Stimulated activated CD4-positive, alpha-beta T cell treated with anti-CD3 and anti-CD28 coated beads, Interleukin-2, amount 100 ng/mL, for 4 hours (primary cell): ENCODE measurements around the gene ZNF526.
A peak's percentile ranks its signal among the peaks of the same experiment; 100 is the strongest.

ENCODE experiments used
- DNase-seq: peaks from one replicate; pipeline ENCODE4 v3.0.0-alpha.2; 2020; ENCODE audit warnings: low read depth

ZNF526 gene, protein sequence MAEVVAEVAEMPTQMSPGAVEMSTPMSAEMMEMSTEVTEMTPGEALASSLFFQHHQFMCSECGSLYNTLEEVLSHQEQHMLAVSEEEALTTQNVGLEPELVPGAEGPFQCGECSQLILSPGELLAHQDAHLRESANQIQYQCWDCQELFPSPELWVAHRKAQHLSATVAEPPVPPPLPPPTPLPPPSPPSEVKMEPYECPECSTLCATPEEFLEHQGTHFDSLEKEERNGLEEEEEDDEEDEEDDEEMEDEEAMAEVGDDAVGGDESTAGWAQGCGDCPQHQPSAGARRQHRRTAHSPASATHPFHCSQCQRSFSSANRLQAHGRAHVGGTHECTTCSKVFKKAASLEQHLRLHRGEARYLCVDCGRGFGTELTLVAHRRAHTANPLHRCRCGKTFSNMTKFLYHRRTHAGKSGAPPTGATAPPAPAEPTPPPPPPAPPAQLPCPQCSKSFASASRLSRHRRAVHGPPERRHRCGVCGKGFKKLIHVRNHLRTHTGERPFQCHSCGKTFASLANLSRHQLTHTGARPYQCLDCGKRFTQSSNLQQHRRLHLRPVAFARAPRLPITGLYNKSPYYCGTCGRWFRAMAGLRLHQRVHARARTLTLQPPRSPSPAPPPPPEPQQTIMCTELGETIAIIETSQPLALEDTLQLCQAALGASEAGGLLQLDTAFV

DNA sequence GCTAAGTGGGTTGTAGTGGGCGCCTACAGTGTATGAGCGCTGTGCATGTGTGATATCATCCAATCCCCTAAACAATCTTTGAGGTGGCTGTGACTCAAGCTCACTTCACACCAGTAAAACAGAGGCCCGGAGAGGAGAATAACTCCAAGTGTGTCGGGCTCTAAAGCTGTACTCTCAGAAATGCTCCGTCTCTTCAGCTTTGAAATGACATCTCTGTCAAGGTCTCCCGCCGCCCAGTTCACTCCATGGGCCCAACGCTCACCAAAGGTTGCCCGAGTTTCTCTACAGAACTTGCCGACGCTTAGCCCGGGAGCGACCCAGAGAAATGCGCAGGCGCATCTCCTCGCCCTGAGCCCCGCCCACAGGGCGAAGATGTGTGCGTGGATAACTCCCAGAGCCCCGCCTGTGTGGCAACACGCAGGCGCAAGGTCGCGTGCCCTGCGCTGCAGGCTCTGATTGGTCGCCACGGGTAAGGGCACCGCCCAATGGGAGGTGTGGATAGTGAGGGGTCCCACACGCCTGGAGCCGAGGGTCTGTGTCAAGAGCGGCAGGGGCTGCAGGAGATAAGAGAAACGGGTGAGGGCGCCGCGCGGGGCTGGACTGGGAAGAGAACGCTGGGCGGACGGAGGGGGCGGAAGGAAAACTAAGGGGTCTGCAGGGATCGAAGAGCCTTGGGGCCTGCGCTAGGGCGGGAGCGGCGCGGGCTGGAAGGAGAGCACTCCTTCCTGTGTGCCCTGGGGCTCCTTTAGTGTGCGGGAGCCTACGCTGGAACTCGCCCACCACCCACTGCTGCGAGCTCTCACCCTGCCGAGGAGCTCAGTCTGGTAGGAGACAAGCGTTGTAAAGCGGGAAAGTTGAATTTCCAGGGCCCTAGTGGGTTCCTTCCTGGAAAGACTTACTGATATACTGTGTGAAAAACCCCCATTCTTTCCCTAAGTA is at the start of gene ZNF526:
Gene ZNF526, plus strand, starts transcription at position 501 of the 939 bp plus-strand sequence. CDS start 4,092 bp downstream, outside the sequence.
- DNase-seq: peak; percentile 95

DNA sequence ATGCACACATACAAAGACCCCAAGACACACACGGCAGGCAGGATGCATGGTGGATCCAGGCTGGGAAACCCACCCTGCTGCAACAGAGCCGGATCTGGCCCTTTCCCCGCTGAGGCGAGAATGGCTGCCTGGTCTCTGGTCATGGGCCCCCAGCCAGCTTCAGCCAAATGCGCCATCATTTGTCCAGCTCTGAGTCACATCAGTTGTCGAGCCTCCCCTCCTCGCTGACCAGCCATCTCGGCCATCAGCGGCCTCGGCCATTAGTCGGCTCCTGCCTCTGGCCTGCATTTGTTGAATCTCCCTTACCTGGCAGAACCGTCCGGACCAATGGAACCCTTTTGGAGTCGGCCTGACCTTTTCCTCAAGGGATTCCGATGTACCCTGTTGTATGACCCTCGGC is 49.4 kb upstream of the ZNF526 start:
- no peak for DNase-seq

DNA sequence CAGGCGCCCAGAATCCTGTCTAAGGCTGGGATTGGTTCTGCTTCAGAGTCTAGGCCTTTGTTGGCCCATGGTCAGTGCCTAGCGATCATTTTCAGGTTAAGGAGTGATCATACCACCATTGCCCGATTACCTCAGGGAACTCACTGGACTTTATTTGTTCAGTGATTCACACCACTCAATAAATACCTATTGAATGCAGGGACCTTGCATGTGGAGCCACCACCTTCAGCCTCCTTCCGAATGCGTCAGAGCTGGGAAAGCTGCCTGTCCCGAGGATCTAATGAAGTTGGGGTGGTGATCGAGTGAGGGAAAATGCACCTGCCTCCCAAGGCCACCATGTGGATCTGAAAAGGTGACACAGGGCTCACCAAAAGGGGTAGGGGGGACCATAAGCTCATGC is 47.9 kb upstream of the ZNF526 start:
- no peak for DNase-seq

DNA sequence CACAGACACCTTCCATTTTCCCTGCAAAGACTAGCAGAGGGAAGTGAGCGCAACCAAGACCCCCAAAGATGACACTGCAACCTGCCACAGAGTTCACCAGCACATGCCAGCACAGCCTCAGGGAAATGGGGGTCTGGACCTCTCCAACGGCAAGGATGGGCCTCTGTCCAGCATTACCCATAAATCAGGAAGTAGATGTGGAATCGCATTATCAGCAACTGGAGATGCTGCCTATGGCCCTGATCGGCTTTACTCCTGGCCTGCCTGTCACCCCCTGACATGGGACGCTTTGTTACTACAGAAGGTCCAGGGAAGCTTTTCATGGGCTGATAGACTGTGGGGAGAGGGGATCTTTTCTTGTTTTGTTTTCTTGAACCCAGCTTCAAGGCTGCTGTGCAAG is 46.4 kb upstream of the ZNF526 start:
- no peak for DNase-seq

DNA sequence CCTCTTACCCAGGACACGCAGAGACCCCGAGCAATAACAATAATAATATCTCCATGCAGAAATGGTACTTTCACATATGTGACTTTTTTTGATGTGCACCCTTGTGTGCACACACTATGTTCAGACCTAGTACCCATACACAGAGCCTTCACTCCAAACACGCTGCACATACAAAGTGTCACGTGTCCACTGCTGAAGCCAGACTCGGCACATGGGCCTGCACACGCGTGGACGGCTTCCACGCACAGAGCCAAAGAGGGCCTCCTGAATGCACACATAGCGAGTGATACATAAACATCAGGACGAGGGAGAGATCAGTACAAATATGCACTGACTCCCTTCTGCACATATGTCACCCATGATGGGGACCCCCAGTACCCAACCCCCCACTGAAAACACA is 45.9 kb upstream of the ZNF526 start:
- DNase-seq: no peak

DNA sequence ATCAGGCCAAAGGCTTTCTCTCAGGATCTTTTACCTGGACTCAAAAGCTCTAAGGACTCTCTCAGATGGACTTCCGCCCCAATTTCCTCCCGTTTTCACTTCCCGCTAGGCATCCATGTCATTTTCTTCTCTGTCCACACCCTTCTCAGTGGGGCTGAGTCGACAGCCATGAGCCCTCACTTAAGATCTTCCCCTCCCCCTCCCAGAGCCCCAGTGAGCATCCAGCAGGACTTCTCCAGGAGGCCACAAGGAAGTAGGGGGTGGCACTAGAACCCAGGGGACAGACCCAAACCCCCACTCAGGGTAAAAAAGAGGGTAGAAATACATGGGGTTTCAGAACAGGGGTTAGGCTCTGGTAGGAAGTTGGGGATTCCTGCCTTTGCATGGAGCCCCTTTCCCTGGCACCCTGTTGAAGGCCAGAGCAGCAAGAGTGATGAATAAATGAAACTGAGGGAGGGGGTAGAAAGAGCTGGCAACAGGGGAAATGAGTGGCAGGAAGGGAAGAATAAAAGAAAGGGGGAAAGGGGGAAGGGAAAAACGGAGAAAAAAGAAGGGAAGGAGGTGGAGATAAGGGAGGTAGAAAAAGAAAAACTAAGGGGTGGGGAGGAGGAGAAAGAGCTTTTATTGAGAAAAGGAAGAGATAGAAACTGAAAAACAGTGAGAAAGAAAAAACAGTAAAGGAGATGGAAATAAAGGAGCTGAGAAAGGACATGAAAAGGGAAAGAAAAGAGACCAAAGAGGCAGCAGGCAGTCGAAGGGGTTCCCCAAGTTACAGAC is 45.0 kb upstream of the ZNF526 start:
- DNase-seq: no peak

DNA sequence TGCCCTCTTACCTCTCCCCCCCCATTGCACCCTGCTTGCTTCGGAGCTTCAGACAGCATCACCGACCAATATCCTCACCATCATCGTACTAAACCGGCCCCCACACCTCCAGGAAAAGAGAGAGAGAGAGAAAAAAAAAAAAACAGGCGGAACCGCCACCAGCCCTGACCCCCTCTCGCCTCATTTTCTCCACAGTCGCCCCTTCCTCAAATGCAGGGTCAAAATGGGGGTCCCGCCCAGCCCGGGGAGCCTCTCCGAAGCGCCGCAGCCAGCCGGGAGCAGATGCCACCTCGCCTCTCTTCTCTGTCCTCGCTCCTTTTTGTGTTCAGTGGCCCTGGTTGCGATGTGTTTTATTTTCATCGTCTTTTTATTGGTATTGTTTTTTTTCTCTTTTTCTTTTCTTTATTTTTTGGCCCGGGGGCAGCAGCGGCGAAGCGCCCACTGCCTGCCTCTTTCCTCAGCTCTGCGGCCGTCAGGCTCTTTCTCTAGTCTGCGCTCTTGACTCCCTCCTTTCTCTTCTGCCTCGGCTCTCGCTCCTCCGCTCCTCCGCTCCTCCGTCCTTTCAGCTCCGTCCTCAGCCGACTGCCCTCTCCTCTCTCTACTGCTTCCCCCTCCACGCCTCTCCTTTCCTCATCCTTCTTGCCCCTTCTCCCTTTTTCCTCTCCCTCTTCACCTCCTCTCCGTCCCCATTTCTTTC is 44.0 kb upstream of the ZNF526 start:
- DNase-seq: no peak

DNA sequence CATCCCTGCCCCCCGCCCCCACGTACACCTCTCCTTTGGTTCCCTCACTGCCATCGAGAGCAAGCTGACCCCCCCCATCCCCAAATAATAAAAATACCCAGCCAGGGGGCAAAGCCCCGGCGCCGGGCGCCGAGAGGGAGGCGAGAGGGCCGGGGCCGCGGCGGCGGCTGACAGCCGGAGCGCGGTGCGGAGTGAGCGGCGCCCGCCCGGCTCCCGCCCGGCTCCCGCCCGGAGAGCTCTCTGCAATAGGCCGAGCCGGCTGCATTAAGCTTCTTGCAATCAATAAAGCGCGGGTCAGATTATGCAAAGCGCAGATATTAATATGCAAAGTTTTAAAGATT is 43.5 kb upstream of the ZNF526 start:
- no peak for DNase-seq

DNA sequence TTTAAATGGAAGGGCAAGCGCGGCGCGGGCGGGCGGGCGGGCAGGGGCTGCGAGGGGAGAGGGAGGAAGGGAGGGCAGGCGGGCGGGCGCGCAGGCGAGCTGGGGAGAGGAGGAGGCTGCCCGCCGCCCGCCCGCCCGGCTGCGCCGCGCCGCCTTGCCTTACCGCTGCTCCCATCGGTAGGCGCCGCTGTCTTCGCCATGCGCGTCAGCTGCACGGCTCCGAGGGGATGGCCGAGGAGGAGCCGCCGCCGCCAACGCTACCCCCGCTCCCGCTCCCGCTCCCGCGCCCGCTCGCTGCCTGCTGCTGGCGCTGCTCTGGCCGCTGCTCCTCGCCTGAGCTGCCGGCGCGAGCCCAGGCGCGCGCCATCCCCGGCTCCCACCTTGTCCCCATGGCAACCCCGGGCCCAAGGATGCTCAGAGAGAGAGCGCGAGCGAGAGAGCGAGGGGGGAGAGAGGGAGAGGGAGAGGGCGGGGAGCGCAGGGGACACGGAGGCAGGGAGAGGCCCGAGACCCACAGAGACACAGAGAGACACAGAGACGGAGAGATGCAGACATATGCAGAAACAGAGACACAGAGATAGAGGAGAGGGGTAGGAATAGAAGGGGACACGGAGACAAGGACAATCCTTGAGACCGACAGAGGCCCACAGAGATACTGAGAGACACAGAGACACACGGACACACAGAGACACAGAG is 43.0 kb upstream of the ZNF526 start:
- DNase-seq: peak; percentile 67

DNA sequence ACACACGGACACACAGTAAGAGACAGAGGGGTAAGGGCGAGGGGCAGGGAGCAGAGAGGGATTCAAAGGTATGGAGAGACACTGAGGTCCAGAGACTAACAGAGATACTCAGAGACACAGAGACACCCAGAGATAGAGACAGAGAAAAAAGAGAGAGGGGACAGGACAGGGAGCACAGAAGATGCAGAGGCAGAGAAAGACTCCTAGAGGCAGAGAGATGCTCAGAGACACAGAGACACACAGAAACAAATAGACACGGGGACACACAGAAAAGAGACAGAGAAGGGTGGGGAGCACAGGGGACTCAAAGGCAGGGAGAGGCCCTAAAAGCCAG is 42.5 kb upstream of the ZNF526 start:
- DNase-seq: no peak

DNA sequence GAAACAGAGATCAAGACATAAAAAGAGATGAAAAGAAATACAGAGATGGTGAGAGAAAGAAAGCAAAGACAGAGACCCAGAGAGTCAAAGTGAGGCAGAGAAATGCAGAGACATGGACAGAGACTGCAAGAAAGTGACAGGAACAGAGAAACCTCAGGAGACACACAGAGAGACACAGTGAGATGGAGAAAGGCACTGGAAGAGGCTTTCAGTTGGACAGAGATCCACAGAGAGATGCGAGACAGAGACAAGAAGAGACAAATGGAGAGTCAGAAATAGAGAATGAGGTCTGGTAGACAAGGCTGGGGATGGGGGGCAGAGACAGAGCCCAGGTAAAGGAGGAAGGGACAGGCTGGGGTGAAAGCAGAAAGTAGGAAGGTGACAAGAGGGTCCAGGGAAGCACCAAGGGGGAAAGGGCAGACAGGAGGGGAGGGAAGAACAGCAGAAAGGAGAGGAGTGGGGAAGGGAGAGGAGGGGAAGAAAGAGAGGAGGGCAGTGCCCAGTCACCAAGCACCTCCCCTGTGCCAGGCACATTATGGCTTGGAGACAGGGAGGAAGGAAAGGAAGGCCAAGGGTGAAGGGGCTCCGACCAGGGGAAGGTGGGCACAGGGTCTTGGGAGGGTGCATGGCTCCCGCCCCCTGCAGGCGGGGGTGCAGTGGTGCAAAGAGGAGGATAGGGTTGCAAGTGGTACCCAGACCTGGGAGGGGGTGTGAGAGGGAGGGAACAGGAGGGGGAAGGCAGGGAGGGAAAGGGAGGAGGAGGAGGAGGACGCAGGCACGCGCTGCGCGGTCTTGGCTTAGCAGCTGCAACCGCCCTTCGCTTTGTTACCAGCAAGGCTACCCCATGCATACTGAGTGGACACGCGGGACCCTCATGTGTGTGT is 41.1 kb upstream of the ZNF526 start:
- no peak for DNase-seq

DNA sequence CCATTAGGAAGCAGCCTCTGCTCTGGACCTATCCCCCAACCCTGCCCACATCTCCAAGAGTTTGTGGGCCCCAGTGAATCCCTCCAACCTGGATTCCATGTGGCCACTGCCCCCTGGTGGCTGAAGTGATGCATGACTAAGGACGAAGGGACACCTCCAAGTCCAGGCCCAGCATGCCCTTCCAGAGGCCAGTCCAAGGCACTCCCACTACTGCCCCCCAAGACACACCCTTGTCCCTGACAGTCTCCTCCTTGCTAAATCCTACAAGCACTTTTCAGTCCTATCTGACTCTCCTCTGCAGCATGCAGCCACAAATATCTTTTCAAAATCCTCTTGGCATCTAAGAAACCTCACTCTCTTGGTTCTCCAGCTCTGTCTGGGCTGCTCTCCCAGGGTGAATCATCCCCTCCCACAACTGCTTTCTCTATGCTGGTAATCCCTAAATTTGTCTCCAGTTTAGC is 35.7 kb upstream of the ZNF526 start:
- peak; percentile 57 for DNase-seq

DNA sequence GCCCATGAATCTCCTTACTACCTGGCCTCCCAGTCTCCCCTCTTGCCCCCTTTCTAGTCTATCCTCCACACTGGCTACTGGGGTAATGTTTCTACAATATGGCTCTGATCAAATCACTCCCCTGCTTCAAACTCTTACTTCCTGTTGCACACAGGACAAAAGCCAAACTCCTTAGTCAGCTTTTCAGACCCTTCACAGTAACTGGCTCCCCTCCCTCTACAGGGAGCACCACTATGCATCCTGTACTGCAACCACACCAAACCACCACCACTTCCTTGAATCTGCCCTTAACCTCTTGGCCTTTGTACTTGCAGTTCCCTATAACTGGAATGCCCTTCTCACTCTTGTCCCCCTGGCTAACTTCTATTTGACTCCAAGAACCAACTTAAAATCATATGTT is 34.8 kb upstream of the ZNF526 start:
- no peak for DNase-seq

DNA sequence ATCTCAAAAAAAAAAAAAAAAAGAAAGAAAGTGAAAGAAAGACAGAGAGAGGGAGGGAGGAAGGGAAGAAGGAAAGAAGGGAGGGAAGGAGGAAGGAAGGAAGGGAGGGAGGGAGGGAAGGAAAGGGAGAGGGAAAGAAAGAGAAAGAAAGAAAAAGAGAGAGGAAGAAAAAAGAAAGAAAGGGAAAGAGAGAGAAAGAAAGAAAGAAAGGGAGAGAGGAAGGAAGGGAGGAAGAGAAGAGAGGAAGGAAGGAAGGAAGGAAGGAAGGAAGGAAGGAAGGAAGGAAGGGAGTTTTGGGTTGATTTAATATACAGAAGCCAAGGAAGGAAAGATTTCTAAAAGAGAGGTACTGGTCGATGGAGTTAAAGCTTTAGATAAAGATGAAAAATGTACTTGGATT is 31.4 kb upstream of the ZNF526 start:
- DNase-seq: no peak

DNA sequence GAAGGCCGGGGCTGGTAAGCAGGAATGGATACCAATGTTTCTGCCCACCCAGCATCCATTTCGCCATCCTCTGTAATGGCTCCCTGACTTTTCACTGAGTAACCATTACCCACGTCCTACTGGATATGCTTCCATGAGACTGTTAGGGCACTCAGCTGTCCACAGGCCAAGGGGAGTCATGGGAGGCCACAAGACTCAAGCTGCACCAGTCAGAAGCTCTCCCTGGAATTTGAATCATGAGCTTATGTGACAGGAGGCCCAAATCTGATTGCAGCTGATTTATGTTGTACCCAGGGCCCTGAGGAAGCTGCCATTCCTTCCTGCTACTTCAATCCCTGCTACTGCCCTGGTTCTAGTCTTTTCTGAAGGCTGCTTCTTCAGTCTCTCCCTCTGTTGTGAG is 31.0 kb upstream of the ZNF526 start:
- DNase-seq: no peak

DNA sequence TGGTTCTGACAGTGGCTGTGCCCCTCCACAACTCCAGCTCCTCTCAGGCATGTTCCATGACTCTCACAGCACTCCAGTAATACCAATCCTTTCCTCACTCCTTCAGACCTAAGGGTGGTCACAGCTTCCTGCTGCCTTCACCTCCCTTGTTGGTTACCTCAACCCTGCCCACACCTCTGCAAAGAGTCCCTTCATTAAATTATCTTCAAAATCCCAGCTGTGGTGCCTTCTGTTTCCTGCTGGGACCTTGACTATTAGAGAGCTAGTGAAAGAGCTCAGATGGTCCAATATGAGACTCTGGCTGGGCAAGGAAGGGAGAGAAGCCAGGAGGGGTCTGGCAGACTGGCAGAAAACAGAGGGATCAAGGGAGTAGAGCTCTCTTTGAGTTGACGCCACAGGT is 28.8 kb upstream of the ZNF526 start:
- DNase-seq: no peak

DNA sequence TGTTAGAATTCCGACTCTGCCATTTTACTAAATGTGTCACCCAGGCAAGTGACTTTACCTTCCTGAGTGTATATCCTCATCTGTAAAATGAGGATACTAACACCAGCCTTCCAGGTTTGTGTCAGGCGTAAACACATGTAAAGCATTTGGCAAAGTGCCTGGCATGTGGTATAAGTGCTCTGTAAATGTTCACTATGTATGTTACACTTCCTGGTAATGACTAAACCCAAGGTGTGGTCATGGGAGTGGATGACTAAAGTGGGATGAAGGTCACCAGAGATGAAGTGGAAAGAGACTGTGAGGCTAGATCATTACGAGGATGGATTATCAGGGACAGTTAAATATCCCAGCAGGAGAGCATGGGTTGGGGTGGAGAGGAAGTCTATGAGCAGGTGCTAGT is 28.3 kb upstream of the ZNF526 start:
- DNase-seq: no peak

DNA sequence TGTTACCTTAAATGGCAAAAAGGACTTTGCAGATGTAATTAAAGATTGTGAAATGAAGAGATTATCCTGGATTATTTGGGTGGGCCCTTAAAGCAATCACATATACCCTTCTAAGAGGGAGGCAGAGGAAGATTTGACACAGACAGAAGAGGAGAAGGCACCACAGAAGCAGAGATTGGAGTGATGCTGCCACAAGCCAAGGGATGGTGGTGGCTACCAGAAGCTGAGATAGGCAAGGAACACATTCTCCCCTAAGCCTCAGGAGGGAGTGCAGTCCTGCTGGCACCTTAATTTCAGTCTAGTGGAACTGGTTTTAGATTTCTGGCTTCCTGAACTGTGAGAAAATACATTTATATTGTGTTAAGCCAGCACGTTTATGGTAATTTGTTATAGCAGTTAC is 26.8 kb upstream of the ZNF526 start:
- no peak for DNase-seq

DNA sequence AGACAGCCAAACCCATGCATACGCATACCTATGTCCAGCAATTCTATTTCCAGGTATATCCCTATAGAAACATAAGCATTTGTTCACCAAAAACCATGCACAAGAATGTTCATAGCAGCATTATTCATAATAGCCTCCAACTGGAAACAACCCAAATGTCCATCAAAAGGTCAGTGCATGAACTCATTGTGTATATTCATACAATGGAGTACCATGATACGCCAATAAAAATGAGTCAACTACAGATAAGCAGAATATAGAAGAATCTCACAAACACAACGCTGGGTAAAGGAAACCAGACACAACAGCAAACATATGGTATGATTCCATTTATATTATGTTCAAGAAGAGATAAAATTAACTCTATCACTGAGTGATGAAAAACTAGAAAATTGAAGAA is 26.4 kb upstream of the ZNF526 start:
- no peak for DNase-seq
